Measurements from ENCODE around the gene RGS12. TPM values are rescaled to one million over a fixed set of nuclear protein-coding genes. Genes with fewer than 3 reads are reported as not detected.

Gene RGS12
- total RNA-seq, 4 donors from 2014 or later = 12.4 to 77.4 (median 17.3) TPM

- Histone ChIP-seq H3K27me3 (no peaks in the 10 kb centered on the region), H3K4me3 (no peak overlapping the region), H3K4me1 (no peaks in the 10 kb centered on the region), H3K9me3 (no peaks in the 10 kb centered on the region), H3K27ac (no peak overlapping the region), H3K36me3 (no peaks in the 10 kb centered on the region)
- intact Hi-C loops (cut with DNase I; ENCODE audit: low total_unique reads) = no loop called here
- 60 to 71% methylated on average over 1 to 16 of the region's 17 CpGs for WGBS, 2 donors (ENCODE audit: low coverage in 1 of 2)
- in situ Hi-C loops (cut with MboI; ENCODE audit: low pct_ligation_motif_present in 1 of 4, low pct_unique_long_range_greater_than_20kb in 1 of 4, low sequenced_read_pairs in 3 of 4) = no loop called here
- DNase-seq = no peak
- TF ChIP-seq EP300 (IDR thresholded peaks at IDR 0.05; ENCODE audit: low read depth) (no peak), POLR2A (IDR thresholded peaks at IDR 0.05) (no peak), POLR2AphosphoS5 (IDR thresholded peaks at IDR 0.05) (no peak), CTCF (IDR thresholded peaks at IDR 0.05) (no peak)
These were observed 22.7 kb upstream of the RGS12 start for GRCh38 chr4:3269991-3270611.

GRCh38 chr4:3271131-3271530 is 21.7 kb upstream of the RGS12 start:
- no peaks in the 10 kb centered on the region for H3K4me1 ChIP-seq
- no peaks in the 10 kb centered on the region for H3K9me3 ChIP-seq
- TF ChIP-seq EP300 (IDR thresholded peaks at IDR 0.05; ENCODE audit: low read depth) (no peak), CTCF (IDR thresholded peaks at IDR 0.05) (no peak), POLR2A (IDR thresholded peaks at IDR 0.05) (no peak), POLR2AphosphoS5 (IDR thresholded peaks at IDR 0.05) (no peak)
- H3K36me3 ChIP-seq = no peaks in the 10 kb centered on the region
- H3K27me3 ChIP-seq = no peaks in the 10 kb centered on the region
- H3K4me3 ChIP-seq = no peak overlapping the region
- WGBS, 2 donors (ENCODE audit: low coverage in 1 of 2) = 75% methylated on average over 14 of the region's 14 CpGs; no CpG with 5 or more reads in 1 of the 2 donors
- no peak for DNase-seq
- H3K27ac ChIP-seq = no peak overlapping the region
- in situ Hi-C loops (cut with MboI; ENCODE audit: low pct_ligation_motif_present in 1 of 4, low pct_unique_long_range_greater_than_20kb in 1 of 4, low sequenced_read_pairs in 3 of 4) = no loop called here
- intact Hi-C loops (cut with DNase I; ENCODE audit: low total_unique reads) = no loop called here

- in situ Hi-C loops (cut with MboI; ENCODE audit: low pct_ligation_motif_present in 1 of 4, low pct_unique_long_range_greater_than_20kb in 1 of 4, low sequenced_read_pairs in 3 of 4) = no loop called here
- Histone ChIP-seq H3K27ac (no peak overlapping the region), H3K36me3 (no peaks in the 10 kb centered on the region), H3K4me3 (no peak overlapping the region), H3K27me3 (no peaks in the 10 kb centered on the region), H3K9me3 (no peaks in the 10 kb centered on the region), H3K4me1 (no peaks in the 10 kb centered on the region)
- TF ChIP-seq POLR2AphosphoS5 (IDR thresholded peaks at IDR 0.05) = no peak
- TF ChIP-seq POLR2A (IDR thresholded peaks at IDR 0.05) = no peak
- TF ChIP-seq CTCF (IDR thresholded peaks at IDR 0.05) = no peak
- no peak for TF ChIP-seq EP300 (IDR thresholded peaks at IDR 0.05; ENCODE audit: low read depth)
- WGBS, 2 donors (ENCODE audit: low coverage in 1 of 2) = 85% methylated on average over 9 of the region's 9 CpGs; no CpG with 5 or more reads in 1 of the 2 donors
- intact Hi-C loops (cut with DNase I; ENCODE audit: low total_unique reads) = no loop called here
- no peak for DNase-seq
These were observed 15.8 kb upstream of the RGS12 start for GRCh38 chr4:3276986-3277385.

GRCh38 chr4:3280466-3280865 is 12.4 kb upstream of the RGS12 start:
- peaks cover 20% of the 10 kb centered on the region for H3K27me3 ChIP-seq
- H3K4me3 ChIP-seq = no peak overlapping the region
- no peaks in the 10 kb centered on the region for H3K4me1 ChIP-seq
- H3K36me3 ChIP-seq = no peaks in the 10 kb centered on the region
- TF ChIP-seq POLR2A (IDR thresholded peaks at IDR 0.05) = no peak
- no peak for TF ChIP-seq EP300 (IDR thresholded peaks at IDR 0.05; ENCODE audit: low read depth)
- TF ChIP-seq CTCF (IDR thresholded peaks at IDR 0.05) = no peak
- TF ChIP-seq POLR2AphosphoS5 (IDR thresholded peaks at IDR 0.05) = no peak
- H3K9me3 ChIP-seq = no peaks in the 10 kb centered on the region
- WGBS, 2 donors (ENCODE audit: low coverage in 1 of 2) = 86 to 89% methylated on average over 3 of the region's 3 CpGs
- no peak overlapping the region for H3K27ac ChIP-seq
- in situ Hi-C loops (cut with MboI; ENCODE audit: low pct_ligation_motif_present in 1 of 4, low pct_unique_long_range_greater_than_20kb in 1 of 4, low sequenced_read_pairs in 3 of 4) (no loop called here), intact Hi-C loops (cut with DNase I; ENCODE audit: low total_unique reads) (no loop called here)
- no peak for DNase-seq
